ENCODE measurements around the gene KMT2B.

DNA sequence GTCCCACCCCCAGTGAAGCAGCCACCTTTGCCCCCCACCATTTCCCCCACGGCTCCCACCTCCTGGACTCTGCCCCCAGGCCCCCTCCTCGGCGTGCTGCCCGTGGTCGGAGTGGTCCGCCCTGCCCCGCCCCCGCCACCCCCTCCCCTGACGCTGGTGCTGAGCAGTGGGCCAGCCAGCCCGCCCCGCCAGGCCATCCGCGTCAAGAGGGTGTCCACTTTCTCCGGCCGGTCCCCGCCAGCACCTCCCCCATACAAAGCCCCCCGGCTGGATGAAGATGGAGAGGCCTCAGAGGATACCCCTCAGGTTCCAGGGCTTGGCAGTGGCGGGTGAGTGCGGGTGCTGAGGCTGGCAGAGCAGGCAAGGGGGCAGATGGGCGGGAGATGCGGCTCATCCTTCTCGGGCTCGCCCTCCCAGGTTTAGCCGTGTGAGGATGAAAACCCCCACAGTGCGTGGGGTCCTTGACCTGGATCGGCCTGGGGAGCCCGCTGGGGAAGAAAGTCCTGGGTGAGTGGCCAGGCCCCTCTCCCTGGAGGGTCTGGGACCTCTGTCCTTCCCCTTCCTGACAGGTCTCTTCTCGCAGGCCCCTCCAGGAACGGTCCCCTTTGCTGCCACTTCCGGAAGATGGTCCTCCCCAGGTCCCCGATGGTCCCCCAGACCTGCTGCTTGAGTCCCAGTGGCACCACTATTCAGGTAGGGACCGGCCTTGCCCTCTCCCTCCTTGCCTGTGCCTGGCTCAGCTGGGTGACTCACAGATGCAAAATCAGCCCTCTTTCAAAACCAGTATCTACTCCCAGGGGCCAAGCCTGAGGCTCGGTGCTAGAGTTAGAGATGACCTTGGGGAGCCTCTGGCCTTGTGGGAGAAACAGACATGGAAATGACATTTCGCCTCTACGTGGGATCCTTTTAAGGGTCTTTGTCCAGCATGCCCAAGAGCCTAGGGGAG is 15.7 kb downstream of the KMT2B start:
- no peak for TF ChIP-seq POLR2A (IDR thresholded peaks at IDR 0.05)
- TF ChIP-seq CTCF (IDR thresholded peaks at IDR 0.05), result no peak
